NCI-H2081 treated with DMSO at 0.1 percent for 48 hours (cell line): Measurements from ENCODE around the gene USP34.

Experiments
- DNase-seq: peaks from one replicate; lab custom pipeline; 2025; lab: John Stamatoyannopoulos, UW

USP34 gene

DNA sequence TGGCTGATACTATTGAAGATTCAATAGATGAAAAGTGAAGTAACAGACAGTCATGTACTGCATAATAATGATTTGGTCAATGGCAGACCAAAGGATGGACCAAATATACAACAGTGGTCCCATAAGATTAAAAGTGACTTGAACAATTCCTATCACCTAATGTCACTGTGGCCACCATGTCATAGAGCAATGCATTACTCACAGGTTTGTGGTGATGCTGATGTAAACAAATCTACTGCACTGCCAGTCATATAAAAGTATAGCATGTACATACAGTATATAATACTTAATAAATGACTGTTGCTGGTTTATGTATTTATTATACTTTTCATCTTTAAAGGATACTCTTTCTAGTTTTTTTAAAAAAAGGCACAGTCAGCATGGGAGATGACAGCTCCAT, 99.9 kb downstream of the USP34 start:
- no peak for DNase-seq

DNA sequence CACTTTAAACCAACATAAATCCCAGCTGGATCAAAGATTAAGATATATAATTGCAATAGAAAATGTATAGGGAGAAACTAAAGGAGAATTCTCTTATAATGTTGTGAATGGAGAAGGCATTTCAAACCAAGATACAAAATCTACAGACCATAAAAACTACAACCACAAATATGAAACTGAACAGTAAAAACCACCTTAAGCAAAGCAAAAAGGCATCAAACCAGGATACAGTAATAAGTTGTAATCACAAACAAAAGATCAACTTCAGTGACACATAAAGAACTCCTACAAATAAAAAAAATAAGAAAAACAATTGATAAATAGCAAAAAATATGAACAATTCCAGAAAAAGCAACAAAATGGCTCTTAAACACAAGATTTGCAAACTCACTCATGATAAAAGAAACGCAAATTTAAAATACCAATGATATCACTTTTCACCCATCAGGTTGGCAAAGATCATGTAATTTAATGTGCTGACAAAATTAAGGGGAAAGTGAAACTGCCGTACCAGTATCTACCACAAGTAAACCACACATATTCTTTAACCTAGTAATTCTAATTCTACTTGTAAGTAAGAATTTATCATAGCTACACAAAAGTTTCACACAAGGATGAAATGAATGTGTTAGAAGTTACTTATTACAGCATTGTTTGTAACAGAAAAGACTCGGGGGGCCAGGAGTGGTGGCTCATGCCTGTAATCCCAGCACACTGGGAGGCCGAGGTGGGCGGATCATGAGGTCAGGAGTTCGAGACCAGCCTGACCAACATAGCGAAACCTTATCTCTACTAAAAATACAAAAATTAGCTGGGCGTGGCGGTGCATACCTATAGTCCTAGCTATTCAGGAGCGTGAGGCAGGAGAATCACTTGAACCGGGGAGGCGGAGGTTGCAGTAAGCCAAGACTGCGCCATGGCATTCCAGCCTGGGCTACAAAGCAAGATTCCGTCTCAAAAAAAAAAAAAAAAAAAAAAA, 101.9 kb downstream of the USP34 start:
- DNase-seq = no peak

DNA sequence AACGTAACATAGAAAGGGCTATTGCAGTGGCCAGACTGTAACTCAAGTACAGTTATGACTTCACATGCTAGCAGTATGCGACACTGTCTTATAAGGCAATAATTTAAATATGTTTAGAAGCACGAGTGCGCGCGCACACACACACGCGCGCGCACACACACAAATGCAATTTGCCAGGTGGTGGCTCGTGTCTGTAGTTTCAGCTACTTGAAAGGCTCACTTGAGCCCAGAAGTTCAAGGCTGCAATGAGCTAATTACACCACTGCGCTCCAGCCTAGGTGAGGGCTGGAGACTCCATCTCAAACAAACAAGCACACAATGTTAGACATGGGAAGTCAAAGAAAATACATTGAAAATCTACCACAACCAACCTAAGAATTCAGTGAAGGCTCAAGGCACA, 103.7 kb downstream of the USP34 start:
- DNase-seq = no peak

- DNase-seq = no peak
Observed at GRCh38 chr2:61363580-61363979, 107.3 kb downstream of the USP34 start.

- DNase-seq = no peak
Observed at GRCh38 chr2:61362873-61363272, 108.0 kb downstream of the USP34 start.

DNA sequence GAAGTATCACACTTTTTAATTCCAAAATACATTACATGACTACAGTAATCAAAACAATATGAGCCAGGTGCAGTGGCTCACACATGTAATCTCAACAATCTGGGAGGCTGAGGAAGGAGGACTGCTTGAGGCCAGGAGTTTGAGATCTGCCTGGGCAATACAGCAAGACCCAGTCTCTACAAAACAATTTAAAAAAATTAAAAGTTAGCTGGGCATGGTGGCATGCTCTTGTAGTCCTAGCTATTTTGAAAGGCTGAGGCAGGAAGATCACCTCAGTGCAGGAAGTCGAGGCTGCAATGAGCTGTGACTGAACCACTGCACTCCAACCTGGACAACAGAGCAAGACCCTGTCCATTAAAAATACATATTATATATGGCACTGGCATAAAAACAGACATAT, 109.8 kb downstream of the USP34 start:
- no peak for DNase-seq

GRCh38 chr2:61359058-61359457, 111.8 kb downstream of the USP34 start:
- no peak for DNase-seq

DNA sequence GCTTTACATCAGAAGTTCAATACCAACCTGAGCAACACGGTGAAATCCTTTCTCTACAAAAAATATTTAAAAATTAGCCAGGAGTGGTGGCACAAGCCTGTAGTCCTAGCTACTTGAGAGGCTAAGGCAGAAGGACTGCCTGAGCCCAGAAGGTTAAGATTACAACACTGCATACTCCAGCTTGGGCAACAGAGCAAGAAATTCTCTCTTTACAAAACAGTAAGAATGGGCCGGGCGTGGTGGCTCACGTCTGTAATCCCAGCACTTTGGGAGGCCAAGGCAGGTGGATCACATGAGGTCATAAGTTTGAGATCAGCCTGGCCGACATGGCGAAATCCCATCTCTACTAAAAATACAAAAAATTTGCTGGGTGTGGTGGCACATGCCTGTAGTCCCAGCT, 113.2 kb downstream of the USP34 start:
- DNase-seq = no peak

DNA sequence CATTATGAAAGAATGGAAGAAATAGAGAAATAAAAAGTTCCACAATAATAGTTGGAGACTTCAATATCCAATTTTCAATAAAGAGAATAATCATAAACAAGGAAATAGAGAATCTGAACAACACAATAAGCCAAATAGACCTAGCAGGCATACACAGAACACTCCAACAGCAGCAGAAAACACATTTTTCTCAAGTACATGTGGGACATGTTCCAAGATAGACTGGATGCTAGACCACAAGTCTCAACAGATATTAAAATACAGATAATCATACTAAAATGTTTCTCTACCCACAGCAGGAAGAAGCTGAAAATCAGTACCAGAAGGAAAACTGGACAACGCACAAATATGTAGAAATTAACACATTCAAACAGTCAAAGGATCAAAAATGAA, 113.9 kb downstream of the USP34 start:
- no peak for DNase-seq

- DNase-seq = no peak
Observed at GRCh38 chr2:61356261-61356957, 114.5 kb downstream of the USP34 start.

- DNase-seq = no peak
Observed at GRCh38 chr2:61354543-61355197, 116.2 kb downstream of the USP34 start.

- no peak for DNase-seq
Observed at GRCh38 chr2:61353909-61354308, 117.0 kb downstream of the USP34 start.

GRCh38 chr2:61350777-61351176, 120.1 kb downstream of the USP34 start:
- DNase-seq = no peak

DNA sequence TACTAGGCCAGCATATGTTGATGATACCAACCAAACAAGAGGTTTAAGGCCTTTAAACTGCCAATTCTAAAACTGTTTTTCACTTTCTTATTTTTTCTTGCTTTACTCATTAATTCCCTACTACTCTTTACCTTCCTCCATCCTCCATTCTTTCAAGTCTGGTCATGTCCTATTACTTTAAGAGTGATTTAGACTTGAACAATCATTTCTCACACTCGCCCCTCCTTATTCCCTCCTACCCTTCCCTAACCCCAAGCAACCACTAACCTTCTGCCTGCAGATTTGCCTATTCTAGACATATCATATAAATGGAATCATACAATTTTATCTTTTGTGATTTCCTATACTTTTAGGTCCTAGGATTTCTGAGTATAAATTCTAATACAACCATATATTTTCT, 127.7 kb downstream of the USP34 start:
- no peak for DNase-seq

DNA sequence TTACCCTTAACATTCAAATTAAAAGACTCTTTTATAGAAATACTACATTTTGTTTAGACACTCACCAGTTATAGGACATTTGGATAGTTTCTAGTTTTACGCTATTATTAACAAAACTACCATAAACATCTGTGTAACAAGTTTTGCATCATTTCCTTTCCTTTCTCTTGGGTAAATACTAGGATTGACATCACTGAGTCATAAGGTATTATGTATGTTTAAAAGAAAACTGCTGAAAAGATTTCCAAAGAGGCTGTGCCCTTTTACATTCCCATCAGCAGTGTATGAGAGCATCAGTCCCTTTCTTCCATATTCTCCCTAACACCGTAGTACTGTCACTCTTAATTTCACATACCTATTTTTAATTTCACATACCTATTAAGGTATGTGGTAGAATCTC, 130.6 kb downstream of the USP34 start:
- DNase-seq = no peak

DNA sequence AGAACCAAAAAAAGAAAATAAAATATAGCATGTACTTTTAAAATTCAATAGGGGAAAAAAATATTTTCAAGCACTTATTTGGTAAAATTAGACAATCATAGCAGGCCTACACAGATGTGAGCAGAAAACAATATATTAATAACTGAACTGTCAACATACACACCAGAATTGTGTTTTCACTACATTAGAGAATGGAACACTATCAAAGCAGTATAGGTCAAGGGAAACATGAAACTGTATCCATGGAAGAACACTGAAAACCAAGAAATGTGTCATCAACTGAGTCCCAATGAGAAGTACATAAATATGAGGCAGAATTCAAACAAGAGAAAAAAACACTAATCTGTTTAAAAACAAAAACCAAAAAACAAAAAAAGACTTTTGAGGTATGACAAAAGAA, 132.4 kb downstream of the USP34 start:
- no peak for DNase-seq

DNA sequence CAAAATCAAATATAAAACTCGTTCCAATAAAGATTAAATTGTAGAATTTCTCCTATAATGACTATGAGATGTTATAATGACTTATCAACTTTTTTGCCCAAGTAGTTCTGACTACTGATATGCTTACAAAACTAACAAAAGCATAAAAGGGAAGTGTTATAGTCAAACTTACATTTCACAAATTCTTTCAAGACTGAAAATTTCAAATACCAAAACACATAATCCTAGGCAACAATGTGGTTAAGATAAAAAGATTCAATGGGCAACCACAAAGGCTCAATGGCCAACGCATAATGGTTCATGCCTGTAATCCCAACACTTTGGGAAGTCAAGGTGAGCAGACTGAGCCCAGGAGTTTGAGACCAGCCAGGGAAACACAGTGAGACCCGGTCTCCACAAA, 135.7 kb downstream of the USP34 start:
- DNase-seq = no peak

DNA sequence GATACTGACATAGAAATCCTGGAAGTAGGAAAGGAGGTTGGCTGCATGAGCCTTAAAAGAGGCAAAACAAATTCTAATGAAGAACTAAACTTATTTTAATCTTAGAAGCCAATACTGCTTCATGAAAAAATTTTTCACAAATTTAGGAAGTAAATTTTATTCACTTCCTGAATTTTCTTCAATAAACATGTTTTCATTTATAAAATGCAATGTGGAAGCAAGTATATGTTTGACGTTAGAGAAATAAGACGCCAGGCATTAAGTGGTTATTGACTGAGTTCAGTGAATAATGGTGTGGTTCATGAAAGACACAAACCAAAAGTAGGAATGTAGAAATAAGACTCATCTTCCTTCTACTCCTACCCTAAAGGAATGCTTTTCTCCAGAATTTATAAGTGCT, 136.4 kb downstream of the USP34 start:
- DNase-seq = no peak

DNA sequence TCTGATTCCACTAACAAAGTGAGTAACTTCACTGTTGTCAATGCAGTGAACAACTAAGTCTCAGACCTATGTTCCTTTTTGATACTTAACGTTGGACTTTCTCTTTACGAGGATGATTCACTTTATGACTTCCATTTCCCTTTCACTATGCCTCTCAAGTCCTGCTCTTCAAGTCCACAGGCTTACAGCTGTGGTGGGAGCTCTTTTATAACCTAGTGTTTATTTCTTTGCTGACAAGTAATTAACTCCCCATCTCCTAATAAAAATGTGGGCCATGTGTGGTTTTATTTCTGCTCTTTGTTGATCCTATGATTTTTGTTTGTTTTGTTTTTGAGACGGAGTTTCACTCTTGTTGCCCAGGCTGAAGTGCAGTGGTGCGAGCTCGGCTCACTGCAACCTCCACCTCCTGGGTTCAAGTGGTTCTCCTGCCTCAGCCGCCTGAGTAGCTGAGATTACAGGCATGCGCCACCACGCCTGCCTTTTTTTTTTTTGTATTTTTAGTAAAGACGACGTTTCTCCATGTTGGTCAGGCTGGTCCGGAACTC, 142.1 kb downstream of the USP34 start:
- no peak for DNase-seq

DNA sequence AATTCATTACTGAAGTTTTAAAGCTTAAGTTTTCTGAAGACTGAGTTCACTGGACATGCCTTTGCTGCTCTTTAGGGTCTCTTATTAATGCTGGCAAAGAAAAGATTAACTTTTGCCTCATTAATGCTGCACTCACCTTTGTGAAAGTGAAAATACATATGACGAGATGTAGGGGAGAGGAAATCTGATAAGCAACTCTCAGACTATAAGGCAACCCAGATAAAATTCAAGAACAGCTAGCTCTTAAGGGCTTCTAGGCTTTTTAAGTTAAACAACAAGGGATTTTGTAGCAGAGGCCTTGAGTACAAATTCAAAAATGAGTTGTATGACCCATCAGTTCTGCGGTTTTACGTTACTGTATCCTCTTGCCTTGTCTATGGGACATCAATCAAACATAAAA, 143.7 kb downstream of the USP34 start:
- no peak for DNase-seq

DNA sequence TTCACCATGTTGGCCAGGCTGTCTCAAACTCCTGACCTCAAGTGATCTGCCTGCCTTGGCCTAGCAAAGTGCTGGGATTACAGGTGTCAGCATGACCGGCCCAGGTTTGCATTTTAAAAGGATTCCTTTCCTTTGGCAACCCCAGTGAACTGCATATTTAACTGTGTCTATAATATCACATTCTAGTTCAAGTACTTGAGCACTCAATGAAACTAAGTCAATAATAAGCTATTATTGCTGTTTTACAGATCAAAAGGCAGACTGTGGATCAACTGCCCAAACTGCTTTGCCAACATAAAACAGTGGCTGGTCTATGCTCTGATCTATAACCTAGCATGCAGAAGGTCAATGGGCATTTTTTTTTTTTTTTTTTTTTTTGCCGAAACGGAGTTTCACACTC, 144.5 kb downstream of the USP34 start:
- DNase-seq = no peak

DNA sequence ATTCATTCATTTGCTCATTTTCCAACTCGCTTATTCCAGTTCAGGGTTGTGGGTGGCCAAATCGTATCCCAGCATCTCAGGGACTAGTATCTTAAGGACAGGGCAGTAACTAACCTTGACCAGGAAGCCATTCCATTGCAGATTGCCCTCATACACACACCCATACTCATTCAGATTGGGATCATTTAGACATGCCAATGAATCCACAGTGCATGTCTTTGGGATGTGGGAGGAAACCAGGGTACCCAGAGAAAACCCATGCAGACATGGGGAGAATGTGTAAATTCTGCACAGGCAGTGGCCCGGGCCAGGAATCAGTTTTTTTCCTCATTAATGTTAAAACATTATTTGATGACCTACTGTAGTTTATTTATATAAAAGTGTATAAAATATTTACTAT, 150.7 kb downstream of the USP34 start:
- no peak for DNase-seq

- DNase-seq = no peak
Observed at GRCh38 chr2:61318553-61318952, 152.3 kb downstream of the USP34 start.
